HCEC 1CT (cell line): ENCODE data around the gene CBLL1.

Source experiments
- DNase-seq: peaks from one replicate; pipeline ENCODE4 v3.0.0-alpha.2; 2017

Gene CBLL1

GRCh38 chr7:107743567-107744344 is at the start of gene CBLL1:
TSS of gene CBLL1 (plus strand) at chr7:107744142. CDS start at chr7:107744164, 22 bp downstream.
- DNase-seq: peak; percentile 97

GRCh38 chr7:107694386-107694785 is 49.6 kb upstream of the CBLL1 start:
- DNase-seq: no peak

DNA sequence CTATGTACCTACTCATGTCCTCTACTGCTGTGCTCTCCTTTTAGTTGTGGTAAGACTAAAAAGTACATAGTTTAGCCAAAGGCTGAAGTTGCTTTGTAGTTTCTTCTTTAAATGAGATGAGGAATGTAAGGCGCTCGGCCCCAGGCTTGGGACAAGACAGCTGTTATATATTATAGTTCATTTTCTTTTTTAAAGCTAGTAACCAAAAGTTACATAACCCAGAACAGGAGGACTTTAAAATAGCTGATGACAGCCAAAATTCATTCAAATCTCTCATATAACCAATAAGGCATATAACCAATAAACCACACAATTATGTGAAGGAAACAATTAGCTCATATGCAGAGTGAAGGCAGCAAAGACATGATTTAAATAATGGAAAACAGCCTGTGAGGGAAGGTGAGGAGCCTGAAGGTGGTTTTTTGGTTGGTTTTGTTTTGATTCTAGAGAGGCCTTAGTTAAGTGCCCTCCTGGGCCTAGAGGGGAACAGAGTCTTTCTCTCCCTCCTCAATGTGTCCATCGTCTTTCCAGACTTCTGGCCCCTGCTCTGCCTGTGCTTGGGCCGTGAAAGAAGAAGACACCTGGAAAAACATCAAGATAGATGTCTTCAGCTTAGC is 47.5 kb upstream of the CBLL1 start:
- DNase-seq: no peak

DNA sequence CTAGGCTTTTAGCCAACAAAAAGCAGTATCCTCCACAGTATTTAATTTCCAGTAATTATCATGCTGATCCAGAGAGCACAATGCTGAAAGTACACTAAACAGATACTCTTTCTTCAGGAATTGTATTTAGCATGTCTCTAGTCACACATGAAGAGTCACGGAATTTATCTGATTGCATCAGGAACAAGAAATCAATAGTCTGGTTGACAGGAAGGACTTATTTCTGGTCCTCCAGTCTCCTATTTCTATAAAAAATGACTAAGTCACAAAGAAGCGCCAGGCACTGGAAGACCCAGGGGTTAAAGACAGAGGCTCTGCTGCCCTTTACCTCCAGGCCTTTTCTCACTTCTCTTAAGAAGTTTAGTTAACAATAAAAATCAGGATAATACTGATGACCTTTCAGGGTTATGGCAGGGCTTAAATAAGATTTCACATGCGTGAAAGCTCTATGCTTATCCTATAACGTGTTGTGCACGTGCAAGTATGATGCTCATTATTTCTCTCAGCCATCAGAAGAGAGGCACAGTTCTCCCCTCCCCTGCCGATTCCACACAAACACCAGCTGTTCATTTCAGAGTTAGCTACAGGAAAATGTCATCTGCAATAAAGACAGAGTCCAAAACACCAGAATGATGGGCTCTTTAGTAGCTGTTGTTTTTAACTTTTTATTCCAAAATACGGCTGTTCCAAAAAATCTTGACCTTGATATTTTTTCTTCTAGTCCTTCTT is 46.5 kb upstream of the CBLL1 start:
- DNase-seq: no peak

DNA sequence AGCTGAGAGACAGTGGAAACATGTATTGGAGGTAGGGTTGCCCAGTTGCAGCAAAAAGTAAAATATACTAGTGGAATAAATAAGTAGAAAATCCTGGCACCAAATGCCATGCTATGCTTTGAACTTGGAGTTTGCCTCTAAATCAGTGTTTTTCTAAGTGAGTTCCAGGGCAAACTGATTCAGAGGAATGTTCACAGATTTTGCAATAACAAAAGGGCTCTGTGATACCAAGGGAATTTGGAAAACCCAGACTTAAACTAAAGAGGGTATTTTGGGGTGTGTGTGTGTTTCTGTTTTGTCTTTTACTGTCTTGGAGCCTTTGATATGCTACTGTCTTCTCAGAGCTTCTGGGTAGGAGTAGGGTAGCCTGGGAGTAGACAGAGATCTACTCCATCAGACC is 43.4 kb upstream of the CBLL1 start:
- no peak for DNase-seq

DNA sequence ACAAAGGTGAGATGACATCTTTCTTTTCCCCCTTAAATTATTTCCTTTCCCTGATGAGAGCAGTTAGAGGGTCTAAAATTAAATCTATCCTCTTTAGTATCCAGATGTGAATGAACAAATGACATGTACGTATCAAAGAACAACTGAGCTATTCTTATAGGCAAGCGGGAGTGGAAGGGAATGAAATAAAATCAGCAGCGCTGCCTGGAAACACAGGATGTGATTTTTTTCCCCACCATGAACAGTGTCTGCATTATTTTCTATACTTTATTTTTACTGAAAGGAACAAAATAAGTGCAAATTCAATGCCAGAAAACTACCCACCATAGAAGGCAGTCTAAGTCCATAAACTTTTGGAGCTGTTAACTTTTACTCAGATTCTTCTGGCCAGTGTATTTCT is 42.8 kb upstream of the CBLL1 start:
- no peak for DNase-seq

DNA sequence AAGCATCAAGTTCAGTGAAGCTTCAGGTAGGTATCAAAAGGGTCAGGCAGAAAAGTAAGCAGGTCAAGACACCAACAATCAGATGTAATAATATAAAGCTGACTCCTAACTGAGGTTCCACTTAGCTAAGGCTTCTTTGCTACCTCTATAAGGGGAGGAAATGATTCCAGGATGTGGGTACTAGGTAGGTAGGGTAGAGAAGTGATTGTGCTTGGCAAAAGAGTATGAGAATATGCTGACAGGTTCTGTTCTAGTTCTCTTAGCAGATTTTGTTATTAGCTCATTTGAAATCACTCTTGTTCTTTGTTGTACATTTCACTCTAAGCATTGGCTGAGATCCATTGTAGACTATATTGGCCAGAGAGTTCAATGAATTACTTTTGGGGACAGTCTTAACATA is 40.7 kb upstream of the CBLL1 start:
- no peak for DNase-seq

GRCh38 chr7:107703872-107704271 is 40.1 kb upstream of the CBLL1 start:
- no peak for DNase-seq

DNA sequence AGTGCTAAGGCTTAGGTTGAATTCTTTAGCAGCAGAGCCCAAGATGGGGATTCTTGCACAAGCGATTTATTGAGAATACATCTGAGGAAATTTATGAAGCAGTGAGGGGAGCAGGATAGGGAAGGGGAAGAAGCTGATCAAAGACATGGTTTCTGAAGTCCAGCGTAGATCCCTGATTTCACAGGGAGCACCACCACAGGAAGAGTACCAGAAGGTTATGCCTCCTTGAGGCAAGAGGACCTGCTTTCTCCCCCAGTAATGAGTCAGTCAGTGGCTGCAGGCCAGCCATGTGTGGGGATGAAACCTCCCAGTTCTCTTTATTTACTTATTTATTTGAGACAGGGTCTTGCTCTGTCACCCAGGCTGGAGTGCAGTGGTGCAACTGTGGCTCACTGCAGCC is 35.0 kb upstream of the CBLL1 start:
- no peak for DNase-seq

GRCh38 chr7:107711301-107711700 is 32.6 kb upstream of the CBLL1 start:
- peak; percentile 73 for DNase-seq

GRCh38 chr7:107712025-107712424 is 31.9 kb upstream of the CBLL1 start:
- no peak for DNase-seq

DNA sequence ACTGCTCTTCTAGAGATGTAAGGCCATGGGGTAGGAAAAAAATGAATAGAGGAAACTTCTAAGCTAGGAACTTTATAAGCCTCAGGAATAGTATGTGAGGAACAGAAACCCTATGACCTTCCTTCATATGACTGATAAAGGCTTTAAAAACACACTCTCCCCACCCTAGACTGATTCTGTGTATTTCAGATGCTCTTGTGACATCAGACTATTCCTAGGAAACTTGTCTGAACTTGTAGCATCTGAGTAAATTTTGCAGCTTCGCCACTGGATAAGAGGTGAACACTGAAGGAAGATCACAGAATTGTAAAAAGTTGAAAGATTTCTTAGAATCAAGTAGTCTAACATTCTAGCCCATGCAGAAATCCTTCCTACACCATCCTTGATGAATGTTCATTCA is 31.0 kb upstream of the CBLL1 start:
- DNase-seq: no peak

- peak; percentile 54 for DNase-seq
Observed at GRCh38 chr7:107715531-107715930, 28.4 kb upstream of the CBLL1 start.

- no peak for DNase-seq
Observed at GRCh38 chr7:107718456-107719193, 25.3 kb upstream of the CBLL1 start.

GRCh38 chr7:107721286-107721685 is 22.7 kb upstream of the CBLL1 start:
- no peak for DNase-seq

GRCh38 chr7:107723255-107723654 is 20.7 kb upstream of the CBLL1 start:
- no peak for DNase-seq

- peak; percentile 54 for DNase-seq
Observed at GRCh38 chr7:107725138-107725740, 18.7 kb upstream of the CBLL1 start.

GRCh38 chr7:107726356-107727130 is 17.4 kb upstream of the CBLL1 start:
- DNase-seq: no peak

GRCh38 chr7:107728276-107728675 is 15.7 kb upstream of the CBLL1 start:
- DNase-seq: no peak

GRCh38 chr7:107742678-107743566 is 1.0 kb upstream of the CBLL1 start:
- no peak for DNase-seq

DNA sequence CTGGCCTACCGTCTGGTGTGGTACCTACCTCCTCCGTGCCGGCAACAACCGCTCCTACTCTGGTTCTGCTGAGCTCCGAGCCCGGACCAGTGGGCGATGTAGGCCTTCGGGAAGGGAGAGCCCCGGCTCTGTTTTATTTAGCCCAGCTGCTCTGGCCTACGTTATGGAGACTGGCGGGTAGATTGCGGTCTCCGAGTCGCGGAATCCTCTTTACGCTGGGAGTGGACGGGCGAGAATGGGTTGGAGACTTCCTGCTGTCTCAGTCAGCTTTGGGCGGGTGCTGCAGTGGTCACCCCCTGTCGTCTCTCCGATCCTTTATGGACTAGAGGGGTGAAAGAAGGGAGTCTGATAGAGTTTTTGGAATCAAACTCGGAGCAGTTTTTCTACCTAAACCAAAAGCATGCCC is 406 bp downstream of the CBLL1 start:
- peak; percentile 30 for DNase-seq
